GM21528 (cell line): Measurements from ENCODE around the gene PLXNA1.

Experiments used
- ATAC-seq: cut with Tn5 transposase; IDR thresholded peaks from one replicate; pipeline ENCODE4 v1.9.1; 2021; ENCODE audit warnings: mild to moderate bottlenecking, moderate library complexity; ENCODE audit not compliant: unreplicated experiment, low FRiP score

The PLXNA1 gene

GRCh38 chr3:126985132-126985985, 2.4 kb downstream of the PLXNA1 start:
- no peak for ATAC-seq

- ATAC-seq: no peak
Measured at GRCh38 chr3:126986001-126986400, 3.1 kb downstream of the PLXNA1 start.

- no peak for ATAC-seq
Measured at GRCh38 chr3:126987129-126987528, 4.2 kb downstream of the PLXNA1 start.

GRCh38 chr3:126987596-126987995, 4.7 kb downstream of the PLXNA1 start:
- ATAC-seq: no peak

GRCh38 chr3:126988451-126989021, 5.6 kb downstream of the PLXNA1 start:
- no peak for ATAC-seq

GRCh38 chr3:126989316-126990023, 6.6 kb downstream of the PLXNA1 start:
- ATAC-seq: no peak

- ATAC-seq: no peak
Measured at GRCh38 chr3:126990024-126990700, 7.2 kb downstream of the PLXNA1 start.

GRCh38 chr3:126990890-126991289, 8.0 kb downstream of the PLXNA1 start:
- ATAC-seq: no peak

- no peak for ATAC-seq
Measured at GRCh38 chr3:126991366-126992200, 8.7 kb downstream of the PLXNA1 start.

- ATAC-seq: no peak
Measured at GRCh38 chr3:126992216-126992615, 9.3 kb downstream of the PLXNA1 start.

GRCh38 chr3:126992776-126993175, 9.9 kb downstream of the PLXNA1 start:
- no peak for ATAC-seq

GRCh38 chr3:126993436-126993835, 10.5 kb downstream of the PLXNA1 start:
- no peak for ATAC-seq

- ATAC-seq: no peak
Measured at GRCh38 chr3:126994661-126995245, 11.8 kb downstream of the PLXNA1 start.

- ATAC-seq: no peak
Measured at GRCh38 chr3:126995254-126995780, 12.4 kb downstream of the PLXNA1 start.

- no peak for ATAC-seq
Measured at GRCh38 chr3:126995926-126996512, 13.1 kb downstream of the PLXNA1 start.

GRCh38 chr3:126996905-126997304, 14.0 kb downstream of the PLXNA1 start:
- no peak for ATAC-seq

- ATAC-seq: no peak
Measured at GRCh38 chr3:126997455-126998038, 14.6 kb downstream of the PLXNA1 start.

GRCh38 chr3:126998320-126998719, 15.4 kb downstream of the PLXNA1 start:
- no peak for ATAC-seq

GRCh38 chr3:126998728-126999127, 15.8 kb downstream of the PLXNA1 start:
- ATAC-seq: no peak
